Keratinocyte (primary cell): ENCODE measurements around the gene KCTD1. TPM values are rescaled to one million over a fixed set of nuclear protein-coding genes. Genes with fewer than 3 reads are reported as not detected.

Source experiments
- DNase-seq: peaks from one replicate; pipeline ENCODE4 v3.0.0-alpha.2; 2011; ENCODE audit warnings: low read depth, missing footprints, low spot score
- FAIRE-seq: peaks from 2 replicates; lab custom pipeline; 2011; peaks lifted over from hg19 to GRCh38; lab: Jason Lieb, UNC
- H2AFZ ChIP-seq: 2 replicates; pipeline ENCODE4 v1.6.0; 2012; ENCODE audit warnings: low read length, control low read depth, inconsistent platforms; ENCODE audit not compliant: control insufficient read depth
- H3K27ac ChIP-seq: 2 replicates; pipeline ENCODE4 v1.5.1; 2011; ENCODE audit warnings: low read length; ENCODE audit not compliant: control insufficient read depth, insufficient read depth
- H3K27me3 ChIP-seq: 3 replicates; pipeline ENCODE4 v1.6.0; 2011; ENCODE audit warnings: low read length; ENCODE audit not compliant: control insufficient read depth, insufficient read depth; ENCODE audit errors: extremely low read depth
- H3K36me3 ChIP-seq, 2 experiments: 2 replicates in 1 of 2; 3 replicates in 1 of 2; pipeline ENCODE4 v1.5.1; 2011; ENCODE audit warnings: low read length in 2 of 2, mild to moderate bottlenecking in 1 of 2; ENCODE audit not compliant: control insufficient read depth in 2 of 2, insufficient read depth in 2 of 2; ENCODE audit errors: extremely low read depth in 1 of 2
- H3K4me1 ChIP-seq: 3 replicates; pipeline ENCODE4 v1.5.1; 2011; ENCODE audit warnings: low read length; ENCODE audit not compliant: control insufficient read depth, insufficient read depth; ENCODE audit errors: extremely low read depth
- H3K4me2 ChIP-seq: 3 replicates; pipeline ENCODE4 v1.6.0; 2011; ENCODE audit warnings: low read depth, low read length; ENCODE audit not compliant: control insufficient read depth, insufficient read depth; ENCODE audit errors: extremely low read depth
- H3K4me3 ChIP-seq, 3 experiments: fragments of 200-600 bp in 1 of 3; sonication (generic) in 1 of 3; 2 replicates in 2 of 3; 3 replicates in 1 of 3; pipeline ENCODE4 v1.5.1; 2011 to 2016; ENCODE audit warnings: low read length in 3 of 3, mild to moderate bottlenecking in 3 of 3, control low read depth in 2 of 3, inconsistent platforms in 1 of 3, low read depth in 1 of 3, mixed read lengths in 1 of 3, mixed run types in 1 of 3, moderate library complexity in 1 of 3; ENCODE audit not compliant: control insufficient read depth in 2 of 3, insufficient read depth in 2 of 3; ENCODE audit errors: extremely low read depth in 1 of 3
- H3K79me2 ChIP-seq: 2 replicates; pipeline ENCODE4 v1.6.0; 2012; ENCODE audit warnings: low read length; ENCODE audit not compliant: control insufficient read depth, insufficient read depth
- H3K9ac ChIP-seq: 3 replicates; pipeline ENCODE4 v1.6.0; 2011; ENCODE audit warnings: low read length; ENCODE audit not compliant: control insufficient read depth, insufficient read depth; ENCODE audit errors: extremely low read depth
- H3K9me1 ChIP-seq: 3 replicates; pipeline ENCODE4 v1.6.0; 2011; ENCODE audit warnings: low read length; ENCODE audit not compliant: control insufficient read depth, insufficient read depth; ENCODE audit errors: extremely low read depth
- H3K9me3 ChIP-seq: 2 replicates; pipeline ENCODE4 v1.5.1; 2012; ENCODE audit warnings: low read depth, low read length; ENCODE audit not compliant: control insufficient read depth
- H4K20me1 ChIP-seq: 3 replicates; pipeline ENCODE4 v1.6.0; 2011; ENCODE audit warnings: low read length; ENCODE audit not compliant: control insufficient read depth, insufficient read depth; ENCODE audit errors: extremely low read depth
- EZH2 ChIP-seq: IDR thresholded peaks from one replicate; pipeline ENCODE4 v1.6.1; 2012; ENCODE audit warnings: inconsistent platforms, mild to moderate bottlenecking, low read length, moderate library complexity
- dilution Hi-C: fragments of 300-500 bp; cut with MboI; formaldehyde crosslinking; loops from one replicate; pipeline ENCODE4 v1.7.0; 2020; ENCODE audit warnings: low sequenced_read_pairs; ENCODE audit not compliant: extremely low pct_ligation_motif_present
- polyA plus RNA-seq, 5 experiments: library from polyadenylated mRNA; depleted of rRNA in 3 of 5; stranded (reverse) in 3 of 5; stranded (forward) in 1 of 5; unstranded in 1 of 5; fragments of >200 nt; gene quantifications; 1 replicate in 1 of 5; 2 replicates in 3 of 5; 3 replicates in 1 of 5; pipeline versions ENCODE4 v1.2.1 to v1.2.3, GENCODE V29; 2011 to 2012; ENCODE audit warnings: missing spikeins in 2 of 5, low read depth in 1 of 5, low replicate concordance in 1 of 5
- TF ChIP-seq, protein P1 (sequence below), 3 experiments: IDR thresholded peaks in 1 of 3; conservative IDR thresholded peaks in 1 of 3; optimal IDR thresholded peaks in 1 of 3; 2 replicates in 2 of 3; 3 replicates in 1 of 3; pipeline versions ENCODE3 to v1.5.1; 2011; ENCODE audit warnings: low read length in 3 of 3, mild to moderate bottlenecking in 3 of 3, moderate library complexity in 2 of 3, control low read depth in 1 of 3, inconsistent platforms in 1 of 3; ENCODE audit not compliant: insufficient read depth in 2 of 3; ENCODE audit errors: extremely low read depth in 1 of 3

Gene KCTD1
- polyA plus RNA-seq, 1 donor (not counting 4 experiments of a cell fraction or from before 2014, with no cell fraction given), result 32.1 TPM

DNA sequence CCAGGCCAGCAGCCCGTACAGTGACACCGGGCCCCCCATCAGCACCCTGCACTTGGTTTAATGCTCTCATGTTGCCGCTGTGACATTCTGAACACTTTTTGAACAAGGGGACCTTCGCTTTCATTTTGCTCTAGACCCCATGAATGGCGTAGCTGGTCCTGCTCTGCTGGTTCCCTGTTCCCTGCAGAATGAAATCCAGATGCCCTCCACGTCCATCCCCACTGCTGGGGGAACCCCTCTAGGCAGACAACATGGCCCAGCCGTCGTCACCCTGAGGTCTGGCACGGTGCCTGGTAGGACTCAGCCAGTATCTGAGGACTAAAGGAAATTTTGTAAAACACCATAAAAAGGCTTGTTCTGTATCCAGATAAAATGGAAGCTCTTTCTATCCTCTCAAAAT lies 128.6 kb downstream of the KCTD1 start:
- Histone ChIP-seq H3K27me3 (no peaks in the 10 kb centered on the region), H3K4me1 (no peaks in the 10 kb centered on the region), H3K79me2 (no peaks in the 10 kb centered on the region), H3K27ac (no peak overlapping the region), H2AFZ (no peak overlapping the region), H3K4me3 (no peak overlapping the region), H3K9ac (no peak overlapping the region), H3K36me3 (no peaks in the 10 kb centered on the region), H3K4me2 (no peak overlapping the region), H3K9me1 (no peaks in the 10 kb centered on the region), H4K20me1 (no peaks in the 10 kb centered on the region), H3K9me3 (no peaks in the 10 kb centered on the region)
- no peak for FAIRE-seq
- no peak for TF ChIP-seq EZH2
- TF ChIP-seq, protein P1, sequence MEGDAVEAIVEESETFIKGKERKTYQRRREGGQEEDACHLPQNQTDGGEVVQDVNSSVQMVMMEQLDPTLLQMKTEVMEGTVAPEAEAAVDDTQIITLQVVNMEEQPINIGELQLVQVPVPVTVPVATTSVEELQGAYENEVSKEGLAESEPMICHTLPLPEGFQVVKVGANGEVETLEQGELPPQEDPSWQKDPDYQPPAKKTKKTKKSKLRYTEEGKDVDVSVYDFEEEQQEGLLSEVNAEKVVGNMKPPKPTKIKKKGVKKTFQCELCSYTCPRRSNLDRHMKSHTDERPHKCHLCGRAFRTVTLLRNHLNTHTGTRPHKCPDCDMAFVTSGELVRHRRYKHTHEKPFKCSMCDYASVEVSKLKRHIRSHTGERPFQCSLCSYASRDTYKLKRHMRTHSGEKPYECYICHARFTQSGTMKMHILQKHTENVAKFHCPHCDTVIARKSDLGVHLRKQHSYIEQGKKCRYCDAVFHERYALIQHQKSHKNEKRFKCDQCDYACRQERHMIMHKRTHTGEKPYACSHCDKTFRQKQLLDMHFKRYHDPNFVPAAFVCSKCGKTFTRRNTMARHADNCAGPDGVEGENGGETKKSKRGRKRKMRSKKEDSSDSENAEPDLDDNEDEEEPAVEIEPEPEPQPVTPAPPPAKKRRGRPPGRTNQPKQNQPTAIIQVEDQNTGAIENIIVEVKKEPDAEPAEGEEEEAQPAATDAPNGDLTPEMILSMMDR (optimal IDR thresholded peaks at IDR 0.05 in 1 of 3, IDR thresholded peaks at IDR 0.05 in 1 of 3, conservative IDR thresholded peaks at IDR 0.05 in 1 of 3; ENCODE audit: extremely low read depth in 1 of 3, insufficient read depth in 2 of 3, low read length in 3 of 3), result no peak
- dilution Hi-C loops, result no loop called here
- DNase-seq, result no peak

DNA sequence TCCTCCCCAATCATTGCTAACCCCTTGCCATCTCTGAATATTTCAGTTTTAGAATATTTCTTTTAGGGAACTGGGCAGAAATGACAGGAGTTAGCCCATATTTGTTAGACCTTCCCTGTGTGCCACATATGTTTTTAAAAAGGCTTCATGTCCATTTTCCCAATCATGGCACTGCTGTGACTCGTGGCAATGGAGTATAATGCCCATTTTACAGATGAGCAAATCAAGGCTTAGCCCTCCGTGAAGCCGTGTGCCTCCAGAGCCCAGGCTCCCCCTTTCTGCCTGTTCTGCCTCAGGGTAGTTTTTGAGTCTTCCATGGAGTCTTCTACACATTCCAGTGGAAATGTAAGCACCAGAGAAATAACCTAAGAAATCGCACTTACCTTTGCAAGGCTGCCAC lies 130.1 kb downstream of the KCTD1 start:
- FAIRE-seq (no peak), DNase-seq (no peak)
- Histone ChIP-seq H3K4me2 (no peak overlapping the region), H3K79me2 (no peaks in the 10 kb centered on the region), H3K4me3 (no peak overlapping the region), H3K27ac (no peak overlapping the region), H3K9me1 (no peaks in the 10 kb centered on the region), H3K9ac (no peak overlapping the region), H3K9me3 (no peaks in the 10 kb centered on the region), H2AFZ (no peak overlapping the region), H3K4me1 (no peaks in the 10 kb centered on the region), H4K20me1 (no peaks in the 10 kb centered on the region), H3K27me3 (no peaks in the 10 kb centered on the region), H3K36me3 (no peaks in the 10 kb centered on the region)
- dilution Hi-C loops, result no loop called here
- TF ChIP-seq, protein P1 (optimal IDR thresholded peaks at IDR 0.05 in 1 of 3, IDR thresholded peaks at IDR 0.05 in 1 of 3, conservative IDR thresholded peaks at IDR 0.05 in 1 of 3; ENCODE audit: extremely low read depth in 1 of 3, insufficient read depth in 2 of 3, low read length in 3 of 3), result no peak
- no peak for TF ChIP-seq EZH2
